HepG2 (cell line): ENCODE results near the gene SLC25A27. TPM values are rescaled to one million over a fixed set of nuclear protein-coding genes. Genes with fewer than 3 reads are reported as not detected.

Source experiments
- ATAC-seq: fragments of 200-7000 bp; cut with Tn5 transposase; 3 replicates; pipeline ENCODE4 v1.9.1; 2020; ENCODE audit warnings: mild to moderate bottlenecking, moderate library complexity
- BruUV-seq: library from RNA; stranded (reverse); fragments of 400-500 nt; replicated peaks from 2 replicates; lab custom pipeline; 2021; lab: Mats Ljungman, UMichigan
- CTCF ChIA-PET: fragments of 300-600 bp; formaldehyde crosslinking; extraction: SDS; loops from one replicate; lab custom pipeline; 2021; ENCODE audit warnings: low total read pairs, inconsistent platforms, low intra/inter-chr PET ratio; lab: Yijun Ruan, JAX
- POLR2A ChIA-PET: fragments of 350-600 bp; sonication (Branson Sonifier 250); formaldehyde crosslinking; loops from one replicate; lab custom pipeline; 2020; ENCODE audit warnings: antibody characterized with exemption, inconsistent platforms; lab: Yijun Ruan, JAX
- DNase-seq: peaks from one replicate; pipeline ENCODE4 v3.0.0-alpha.2; 2015; ENCODE audit warnings: low spot score
- FAIRE-seq: peaks from 3 replicates; lab custom pipeline; 2011; peaks lifted over from hg19 to GRCh38; lab: Jason Lieb, UNC
- H2AFZ ChIP-seq: one replicate; pipeline ENCODE4 v1.6.1; 2011; ENCODE audit warnings: low read length, inconsistent platforms
- H3K27ac ChIP-seq: fragments of 300-600 bp; 3 replicates; pipeline ENCODE4 v1.8.0; 2011; ENCODE audit warnings: mixed run types, mild to moderate bottlenecking, mixed read lengths, low read length, inconsistent platforms; ENCODE audit not compliant: insufficient read depth; ENCODE audit errors: extremely low read length
- H3K27me3 ChIP-seq, 2 experiments: fragments of 200-600 bp in 1 of 2; 2 replicates in 1 of 2; 3 replicates in 1 of 2; pipeline versions ENCODE4 v1.6.0 to v1.8.0; 2011; ENCODE audit warnings: low read length in 2 of 2, mild to moderate bottlenecking in 2 of 2, moderate library complexity in 2 of 2, inconsistent platforms in 1 of 2; ENCODE audit not compliant: insufficient read depth in 2 of 2, control insufficient read depth in 1 of 2
- H3K36me3 ChIP-seq, 2 experiments: fragments of 200-600 bp in 1 of 2; replicated peaks in 1 of 2; 2 replicates in 1 of 2; 3 replicates in 1 of 2; pipeline versions ENCODE4 v1.5.1 to v1.8.0; 2011; ENCODE audit warnings: low read length in 2 of 2, inconsistent platforms in 1 of 2; ENCODE audit not compliant: insufficient read depth in 2 of 2, control insufficient read depth in 1 of 2
- H3K4me1 ChIP-seq: 2 replicates; pipeline ENCODE4 v1.5.1; 2012; ENCODE audit warnings: low read length, inconsistent platforms; ENCODE audit not compliant: insufficient read depth
- H3K4me2 ChIP-seq: 2 replicates; pipeline ENCODE4 v1.6.0; 2011; ENCODE audit warnings: low read depth, low read length, inconsistent platforms
- H3K4me3 ChIP-seq, 3 experiments: fragments of 200-600 bp in 1 of 3; sonication (generic), shearing (Covaris generic) in 1 of 3; replicated peaks in 1 of 3; 2 replicates each; pipeline ENCODE4 v1.5.1; 2011 to 2016; ENCODE audit warnings: low read length in 3 of 3, inconsistent platforms in 2 of 3, low read depth in 2 of 3, mild to moderate bottlenecking in 2 of 3, control low read depth in 1 of 3, mixed read lengths in 1 of 3; ENCODE audit not compliant: insufficient read depth in 1 of 3
- H3K79me2 ChIP-seq: one replicate; pipeline ENCODE4 v1.6.1; 2011; ENCODE audit warnings: low read length, inconsistent platforms; ENCODE audit not compliant: insufficient read depth
- H3K9ac ChIP-seq: 2 replicates; pipeline ENCODE4 v1.6.0; 2011; ENCODE audit warnings: mild to moderate bottlenecking, low read depth, low read length, inconsistent platforms; ENCODE audit not compliant: insufficient read depth
- H3K9me3 ChIP-seq: 2 replicates; pipeline ENCODE4 v1.5.1; 2012; ENCODE audit warnings: mild to moderate bottlenecking, low read length
- H4K20me1 ChIP-seq: 2 replicates; pipeline ENCODE4 v1.6.0; 2011; ENCODE audit warnings: inconsistent platforms, mild to moderate bottlenecking, low read length, moderate library complexity; ENCODE audit not compliant: insufficient read depth
- CHCHD3 ChIP-seq: sonication (generic); formaldehyde crosslinking; IDR thresholded peaks from 2 replicates; pipeline ENCODE4 v1.8.0; 2022; ENCODE audit warnings: mild to moderate bottlenecking, missing genetic modification reagents, moderate library complexity
- TIGD3 ChIP-seq: sonication (generic); formaldehyde crosslinking; IDR thresholded peaks from 2 replicates; pipeline ENCODE4 v1.5.1; 2020; ENCODE audit warnings: mild to moderate bottlenecking, missing genetic modification reagents, borderline replicate concordance
- WGBS: methylation state at CpG from one replicate; pipeline ENCODE4 v1.1.6; 2017; ENCODE audit warnings: low lambda C conversion rate; 5-methylcytosine and 5-hydroxymethylcytosine counted together
- in situ Hi-C: cut with HindIII; loops from 2 replicates; pipeline ENCODE4 v1.10.0; 2017; ENCODE audit warnings: low pct_unique_long_range_greater_than_20kb; ENCODE audit not compliant: extremely low pct_ligation_motif_present
- intact Hi-C: fragments of 100-400 bp; cut with micrococcal nuclease; formaldehyde crosslinking; loops from one replicate; pipeline ENCODE4 v1.10.0; 2022; ENCODE audit not compliant: unreplicated experiment
- polyA plus RNA-seq, 8 experiments: library from polyadenylated mRNA; depleted of rRNA in 3 of 8; stranded (reverse) in 7 of 8; unstranded in 1 of 8; fragments of >200 nt; fragmentation: Illumina TruSeq in 4 of 8; extraction: Trizol in 4 of 8; gene quantifications; 2 replicates each; pipeline versions ENCODE4 v1.2.1 to v1.2.3, GENCODE V29; 2011 to 2016; ENCODE audit warnings: low read depth in 4 of 8, missing spikeins in 1 of 8, mixed read lengths in 1 of 8; ENCODE audit not compliant: insufficient read depth in 1 of 8
- total RNA-seq, 5 experiments: library from RNA; depleted of rRNA; stranded (reverse); fragments of >200 nt; fragmentation: Illumina TruSeq; extraction: Trizol; gene quantifications; 2 replicates each; pipeline ENCODE4 v1.2.3, GENCODE V29; 2016; ENCODE audit warnings: low read depth in 1 of 5
- TF ChIP-seq, protein P1 (sequence below): sonication (generic); formaldehyde crosslinking; IDR thresholded peaks from 2 replicates; pipeline ENCODE4 v1.4.0; 2020; ENCODE audit warnings: missing genetic modification reagents, borderline replicate concordance
- TF ChIP-seq, protein P2 (sequence below): IDR thresholded peaks from 2 replicates; pipeline ENCODE4 v1.6.1; 2016; ENCODE audit warnings: low read depth

SLC25A27 gene
- total and polyA plus RNA-seq, 2 of the 13 experiments (the other 11 are each of a cell fraction or from before 2014, with no cell fraction given), result 0.46 to 1.3 TPM

DNA sequence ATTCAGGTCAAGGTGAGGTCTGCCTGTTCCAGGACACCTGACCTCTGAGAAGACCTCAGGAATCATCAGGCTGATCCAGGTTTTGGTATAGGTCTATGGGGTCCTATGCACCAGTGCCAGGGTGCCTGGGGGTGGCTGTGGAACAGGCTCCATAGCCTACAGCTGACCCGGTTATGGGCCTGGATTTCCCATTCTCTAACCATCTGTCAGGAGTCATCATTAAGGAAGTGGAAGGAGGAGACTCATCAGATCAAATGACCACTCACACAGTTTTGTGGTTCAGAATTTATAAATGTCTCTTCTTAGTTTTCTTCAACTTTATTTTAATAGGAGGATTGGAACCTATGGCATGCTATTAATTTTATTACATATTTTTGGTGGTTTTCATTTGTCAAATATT, 67.6 kb downstream of the SLC25A27 start:
- Histone ChIP-seq H3K27ac (no peak overlapping the region), H3K79me2 (no peaks in the 10 kb centered on the region), H3K4me1 (no peaks in the 10 kb centered on the region), H3K9me3 (no peaks in the 10 kb centered on the region), H2AFZ (no peak overlapping the region), H3K9ac (no peak overlapping the region), H3K27me3 (no peaks in the 10 kb centered on the region), H3K4me3 (no peak overlapping the region), H4K20me1 (no peaks in the 10 kb centered on the region), H3K36me3 (no peaks in the 10 kb centered on the region), H3K4me2 (no peak overlapping the region)
- intact Hi-C loops, result no loop called here
- no TSS peak for BruUV-seq
- POLR2A ChIA-PET, result no interaction called here
- ATAC-seq (no peak), DNase-seq (no peak), FAIRE-seq (no peak)
- 22% methylated on average over 1 of the region's 1 CpG for WGBS
- in situ Hi-C loops, result no loop called here
- no peak for TF ChIP-seq CHCHD3 (CRISPR knock-in tag)
- no peak for TF ChIP-seq TIGD3 (CRISPR knock-in tag)
- TF ChIP-seq, protein P1, sequence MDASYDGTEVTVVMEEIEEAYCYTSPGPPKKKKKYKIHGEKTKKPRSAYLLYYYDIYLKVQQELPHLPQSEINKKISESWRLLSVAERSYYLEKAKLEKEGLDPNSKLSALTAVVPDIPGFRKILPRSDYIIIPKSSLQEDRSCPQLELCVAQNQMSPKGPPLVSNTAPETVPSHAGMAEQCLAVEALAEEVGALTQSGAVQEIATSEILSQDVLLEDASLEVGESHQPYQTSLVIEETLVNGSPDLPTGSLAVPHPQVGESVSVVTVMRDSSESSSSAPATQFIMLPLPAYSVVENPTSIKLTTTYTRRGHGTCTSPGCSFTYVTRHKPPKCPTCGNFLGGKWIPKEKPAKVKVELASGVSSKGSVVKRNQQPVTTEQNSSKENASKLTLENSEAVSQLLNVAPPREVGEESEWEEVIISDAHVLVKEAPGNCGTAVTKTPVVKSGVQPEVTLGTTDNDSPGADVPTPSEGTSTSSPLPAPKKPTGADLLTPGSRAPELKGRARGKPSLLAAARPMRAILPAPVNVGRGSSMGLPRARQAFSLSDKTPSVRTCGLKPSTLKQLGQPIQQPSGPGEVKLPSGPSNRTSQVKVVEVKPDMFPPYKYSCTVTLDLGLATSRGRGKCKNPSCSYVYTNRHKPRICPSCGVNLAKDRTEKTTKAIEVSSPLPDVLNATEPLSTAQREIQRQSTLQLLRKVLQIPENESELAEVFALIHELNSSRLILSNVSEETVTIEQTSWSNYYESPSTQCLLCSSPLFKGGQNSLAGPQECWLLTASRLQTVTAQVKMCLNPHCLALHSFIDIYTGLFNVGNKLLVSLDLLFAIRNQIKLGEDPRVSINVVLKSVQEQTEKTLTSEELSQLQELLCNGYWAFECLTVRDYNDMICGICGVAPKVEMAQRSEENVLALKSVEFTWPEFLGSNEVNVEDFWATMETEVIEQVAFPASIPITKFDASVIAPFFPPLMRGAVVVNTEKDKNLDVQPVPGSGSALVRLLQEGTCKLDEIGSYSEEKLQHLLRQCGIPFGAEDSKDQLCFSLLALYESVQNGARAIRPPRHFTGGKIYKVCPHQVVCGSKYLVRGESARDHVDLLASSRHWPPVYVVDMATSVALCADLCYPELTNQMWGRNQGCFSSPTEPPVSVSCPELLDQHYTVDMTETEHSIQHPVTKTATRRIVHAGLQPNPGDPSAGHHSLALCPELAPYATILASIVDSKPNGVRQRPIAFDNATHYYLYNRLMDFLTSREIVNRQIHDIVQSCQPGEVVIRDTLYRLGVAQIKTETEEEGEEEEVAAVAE (CRISPR knock-in tag), result no peak
- TF ChIP-seq, protein P2, sequence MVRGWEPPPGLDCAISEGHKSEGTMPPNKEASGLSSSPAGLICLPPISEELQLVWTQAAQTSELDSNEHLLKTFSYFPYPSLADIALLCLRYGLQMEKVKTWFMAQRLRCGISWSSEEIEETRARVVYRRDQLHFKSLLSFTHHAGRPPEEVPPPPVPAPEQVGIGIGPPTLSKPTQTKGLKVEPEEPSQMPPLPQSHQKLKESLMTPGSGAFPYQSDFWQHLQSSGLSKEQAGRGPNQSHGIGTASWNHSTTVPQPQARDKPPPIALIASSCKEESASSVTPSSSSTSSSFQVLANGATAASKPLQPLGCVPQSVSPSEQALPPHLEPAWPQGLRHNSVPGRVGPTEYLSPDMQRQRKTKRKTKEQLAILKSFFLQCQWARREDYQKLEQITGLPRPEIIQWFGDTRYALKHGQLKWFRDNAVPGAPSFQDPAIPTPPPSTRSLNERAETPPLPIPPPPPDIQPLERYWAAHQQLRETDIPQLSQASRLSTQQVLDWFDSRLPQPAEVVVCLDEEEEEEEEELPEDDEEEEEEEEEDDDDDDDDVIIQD (CRISPR knock-in tag), result no peak
- CTCF ChIA-PET, result no interaction called here

Other genes with a start within 250 kb of the SLC25A27 start
- gene RCAN2, start 161.5 kb upstream of the SLC25A27 start, total RNA-seq (2016; rRNA removed; fragmentation: Illumina TruSeq; extraction: Trizol), result not detected in 2 replicates
- not detected in 2 replicates for gene RCAN2, start 161.5 kb upstream of the SLC25A27 start, polyA plus RNA-seq (2011; rRNA removed)
- not detected in 2 replicates for gene CYP39A1, start 157 bp upstream of the SLC25A27 start, total RNA-seq (2016; rRNA removed; fragmentation: Illumina TruSeq; extraction: Trizol)
- gene CYP39A1, start 157 bp upstream of the SLC25A27 start, polyA plus RNA-seq (2011; rRNA removed), result 0.04 and 0.13 TPM in 2 replicates
- not detected in 2 replicates for gene TDRD6, start 34.9 kb downstream of the SLC25A27 start, total RNA-seq (2016; rRNA removed; fragmentation: Illumina TruSeq; extraction: Trizol)
- 0.01 TPM in 1 of 2 replicates, not detected in the other for gene TDRD6, start 34.9 kb downstream of the SLC25A27 start, polyA plus RNA-seq (2011; rRNA removed)
- gene PLA2G7, start 82.4 kb downstream of the SLC25A27 start, total RNA-seq (2016; rRNA removed; fragmentation: Illumina TruSeq; extraction: Trizol), result not detected in 2 replicates
- gene PLA2G7, start 82.4 kb downstream of the SLC25A27 start, polyA plus RNA-seq (2011; rRNA removed), result not detected in 2 replicates
- not detected in 2 replicates for gene ANKRD66, start 94.0 kb downstream of the SLC25A27 start, total RNA-seq (2016; rRNA removed; fragmentation: Illumina TruSeq; extraction: Trizol)
- gene ANKRD66, start 94.0 kb downstream of the SLC25A27 start, polyA plus RNA-seq (2011; rRNA removed), result not detected in 2 replicates
- 0.10 and 0.24 TPM in 2 replicates for gene MEP1A, start 140.4 kb downstream of the SLC25A27 start, total RNA-seq (2016; rRNA removed; fragmentation: Illumina TruSeq; extraction: Trizol)
- 0.83 and 3.0 TPM in 2 replicates for gene MEP1A, start 140.4 kb downstream of the SLC25A27 start, polyA plus RNA-seq (2011; rRNA removed)